Left hindlimb (tissue), 1 donor: ENCODE measurements around the gene DHCR7.
"Not testable (repeated sequence)": the region's sequence is repeated elsewhere in the genome, so short reads cannot be mapped to it uniquely, and the experiment has no call there.

ENCODE experiments used
- DNase-seq: peaks from one replicate; pipeline ENCODE4 v3.0.0-alpha.2; 2018

Gene DHCR7

GRCh38 chr11:71436861-71437260 is 11.3 kb downstream of the DHCR7 start:
- no peak for DNase-seq

GRCh38 chr11:71435278-71435951 is 12.8 kb downstream of the DHCR7 start:
- DNase-seq: no peak

DNA sequence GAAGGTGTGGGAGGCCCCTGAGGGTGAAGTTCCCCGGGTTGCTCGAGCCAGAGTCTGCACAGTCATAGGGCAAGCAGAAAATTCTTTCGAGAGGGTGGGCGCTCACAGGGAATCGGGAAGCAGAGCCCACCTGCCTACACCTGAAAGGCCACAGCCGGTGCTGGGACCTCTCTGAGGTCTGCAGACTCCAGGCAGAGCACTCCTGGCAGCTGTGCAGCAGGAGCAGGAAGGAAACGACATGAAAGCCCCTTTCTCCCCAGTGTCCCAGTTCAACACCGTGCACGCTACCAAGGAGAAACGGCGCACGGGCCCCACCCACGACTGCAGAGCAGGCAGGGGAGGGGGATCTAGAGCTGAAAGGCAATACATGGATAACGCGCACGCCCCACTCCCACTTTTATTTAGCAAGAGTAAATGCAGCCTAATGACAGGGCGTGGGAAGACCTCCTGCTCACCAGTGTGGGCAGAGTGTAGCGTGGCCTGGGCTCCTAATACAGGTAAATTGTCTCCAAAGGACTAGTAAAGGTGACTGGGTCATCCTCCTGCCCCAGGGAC is 13.5 kb downstream of the DHCR7 start:
- DNase-seq: no peak

DNA sequence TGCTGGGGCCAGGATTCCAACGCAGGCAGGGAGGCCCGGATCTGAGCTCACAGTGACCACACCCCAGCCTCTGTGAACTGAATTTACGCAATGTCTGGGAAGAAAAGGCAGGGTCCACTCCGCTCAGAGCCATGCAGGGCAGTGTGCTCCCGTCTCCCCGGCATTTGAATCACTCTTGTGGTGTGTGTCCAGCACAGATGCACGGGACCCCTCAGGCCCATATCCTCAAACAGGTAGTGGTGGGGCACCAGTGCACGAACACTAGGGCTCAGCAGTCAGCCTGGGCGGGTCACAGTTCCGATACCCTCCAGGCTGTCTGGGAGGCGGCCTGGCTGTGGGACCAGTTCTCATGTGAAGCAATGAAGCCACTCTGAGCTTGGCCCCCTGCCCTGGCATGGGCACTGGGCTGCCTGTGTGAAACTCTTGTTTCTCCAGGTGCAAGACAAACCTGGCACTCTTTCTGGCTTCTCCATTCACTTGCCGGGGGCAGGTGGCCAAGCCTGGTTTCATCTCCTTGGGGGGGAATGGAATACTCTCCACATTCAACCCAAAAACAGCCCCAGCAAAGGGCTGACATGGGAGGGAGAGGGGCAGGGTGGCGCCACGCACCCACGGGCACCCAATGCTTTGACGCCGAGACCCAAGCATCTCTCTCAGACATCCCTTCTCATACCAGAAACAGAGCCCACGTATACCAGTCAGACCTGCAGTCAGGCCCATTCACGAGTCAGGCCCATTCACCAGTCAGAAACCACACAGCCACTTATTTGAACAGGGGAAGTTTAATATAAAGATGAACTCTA is 14.3 kb downstream of the DHCR7 start:
- DNase-seq: peak; percentile 50

DNA sequence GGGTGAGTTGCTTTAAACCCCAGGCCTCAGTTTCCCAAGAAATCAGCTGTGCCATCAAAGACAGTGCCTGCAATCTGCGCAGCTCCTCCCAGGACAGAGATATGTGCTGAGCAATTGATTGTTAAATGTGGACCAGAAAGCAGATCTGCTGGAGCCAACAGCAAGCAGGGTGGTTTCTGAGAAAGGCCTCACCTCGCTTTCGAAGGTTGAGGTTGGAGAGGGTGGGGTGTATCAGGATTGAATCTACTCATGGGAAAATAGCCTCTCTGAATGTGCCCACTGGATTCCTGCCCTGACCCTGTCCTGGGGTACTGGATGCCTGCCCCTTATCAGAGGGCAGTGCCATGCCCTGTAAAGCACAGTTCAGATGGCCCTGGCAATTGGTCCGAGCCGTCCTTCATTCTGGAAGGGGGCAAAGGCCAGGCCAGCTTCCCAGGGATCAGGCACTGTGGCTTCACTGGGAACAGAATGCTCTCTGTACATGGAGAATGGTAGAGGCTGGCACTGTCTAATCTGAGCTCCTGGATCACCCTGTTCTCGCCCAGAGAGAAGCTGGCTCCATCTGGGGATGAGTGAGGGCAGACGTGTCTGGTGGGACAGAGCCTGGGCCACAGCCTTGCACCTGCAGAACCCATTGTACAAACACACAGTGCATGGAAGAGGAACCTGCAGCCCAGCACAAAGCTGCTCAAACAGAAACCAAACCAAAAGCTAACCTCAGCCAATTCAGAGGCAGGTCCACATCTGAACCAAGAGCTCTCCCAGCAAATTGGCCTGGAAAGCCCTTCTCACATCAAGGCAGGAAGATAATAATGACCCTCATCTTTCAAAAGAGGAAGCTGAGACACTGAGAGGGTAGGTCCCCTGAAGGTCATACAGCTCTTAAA is 15.2 kb downstream of the DHCR7 start:
- no peak for DNase-seq

DNA sequence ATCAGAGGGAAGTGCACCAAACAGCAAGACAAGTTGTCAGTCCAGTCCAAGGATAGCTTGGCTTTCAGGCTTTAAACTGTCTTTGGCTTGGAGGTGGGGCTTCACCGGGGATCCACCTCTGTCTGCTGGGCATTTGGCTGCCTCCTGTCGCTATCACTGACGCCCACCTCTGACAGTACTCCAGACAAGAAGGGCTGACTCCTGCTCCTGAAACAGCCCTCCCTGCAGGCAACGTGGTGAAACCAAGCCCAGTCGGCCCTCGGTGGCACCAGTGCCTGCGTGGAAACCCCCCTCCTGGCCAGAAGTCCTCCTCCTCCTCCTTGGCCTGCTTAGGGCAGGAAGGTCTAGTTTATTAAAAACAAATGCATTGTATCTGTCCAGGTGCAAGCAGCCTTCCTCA is 16.9 kb downstream of the DHCR7 start:
- DNase-seq: no peak

GRCh38 chr11:71430166-71430565 is 18.0 kb downstream of the DHCR7 start:
- DNase-seq: no peak

GRCh38 chr11:71429701-71430100 is 18.5 kb downstream of the DHCR7 start:
- no peak for DNase-seq

DNA sequence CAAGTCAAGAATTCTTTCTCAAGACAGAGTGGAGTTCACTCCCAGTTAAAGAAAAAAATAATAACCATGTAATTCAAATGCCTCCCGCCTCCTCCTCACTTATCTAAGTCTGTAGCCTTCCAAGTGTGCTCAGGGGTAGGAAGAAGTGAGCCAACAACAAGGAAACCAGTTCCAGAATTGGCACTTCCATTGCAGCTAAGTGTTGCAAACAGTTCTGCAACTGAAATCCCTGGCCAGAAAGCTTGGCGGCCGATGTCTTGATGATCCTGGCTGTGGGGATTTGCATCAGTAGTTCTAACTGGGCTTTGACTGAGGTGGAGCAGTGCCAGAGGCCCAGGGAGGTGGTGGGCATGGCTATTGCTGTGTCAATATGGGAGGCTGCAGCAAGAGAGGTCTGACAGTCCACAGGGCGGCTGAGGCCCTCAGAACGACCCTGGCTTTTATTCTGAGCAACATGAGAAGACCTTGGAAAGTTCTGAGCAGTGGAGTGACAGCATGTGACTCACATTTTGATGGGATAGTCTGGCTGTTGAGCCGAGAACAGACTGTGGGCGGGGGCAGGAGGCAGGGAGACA is 19.2 kb downstream of the DHCR7 start:
- no peak for DNase-seq

DNA sequence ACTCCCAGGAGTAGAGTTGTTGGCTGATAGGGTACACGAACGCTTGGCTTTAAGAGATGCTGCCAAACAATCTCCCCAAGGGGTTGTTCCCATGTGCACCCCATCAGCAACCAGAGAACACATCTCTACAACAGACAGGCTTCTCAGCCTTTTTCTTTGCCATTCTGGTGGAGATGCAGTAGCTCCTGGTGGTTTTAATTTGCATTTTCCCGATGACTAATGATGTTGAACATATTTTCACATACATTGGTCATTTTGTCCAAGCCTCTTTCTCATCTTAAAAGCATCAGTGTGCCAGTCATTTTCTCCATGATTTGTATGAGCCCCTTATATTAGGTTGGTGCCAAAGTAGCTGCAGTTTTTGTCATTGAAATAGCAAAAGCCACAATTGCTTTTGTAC is 21.8 kb downstream of the DHCR7 start:
- no peak for DNase-seq

DNA sequence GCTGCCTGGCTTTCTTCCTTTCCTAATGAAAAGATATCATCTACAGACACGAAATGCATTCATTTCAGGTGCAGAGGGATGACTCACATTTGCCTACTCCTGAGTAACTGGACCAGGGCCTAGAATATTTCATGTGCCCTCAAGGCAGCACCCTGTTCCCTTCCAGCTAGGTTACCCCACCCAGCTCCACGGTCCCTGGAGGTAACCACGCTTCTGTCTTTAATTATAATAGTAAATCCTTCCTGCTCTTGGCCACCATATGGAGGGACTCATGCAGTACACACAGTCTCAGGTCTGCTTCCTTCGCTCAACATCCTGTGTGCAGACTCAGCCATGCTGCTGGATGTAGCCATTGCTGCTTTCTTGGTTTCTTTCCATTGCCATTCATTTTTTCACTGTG is 22.3 kb downstream of the DHCR7 start:
- no peak for DNase-seq

DNA sequence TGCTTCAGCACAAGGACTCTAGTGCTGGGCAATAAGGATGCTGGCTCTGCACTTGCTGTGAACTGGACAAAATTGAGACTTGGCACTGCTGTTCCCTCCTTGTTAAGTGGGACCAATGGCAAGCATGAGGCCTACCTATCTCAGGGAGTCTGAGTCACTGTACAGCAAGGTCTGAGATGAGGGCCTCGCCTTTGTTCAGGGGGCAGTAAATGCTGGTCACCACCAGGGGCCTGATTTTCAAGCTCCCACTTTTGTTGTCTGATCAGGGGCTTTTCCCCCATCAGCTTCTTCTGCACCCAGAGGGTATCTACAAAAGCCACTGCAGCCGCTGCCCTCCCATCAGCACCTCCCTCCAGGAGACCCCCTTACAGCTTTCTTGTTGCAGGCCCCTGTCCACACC is 22.8 kb downstream of the DHCR7 start:
- no peak for DNase-seq

DNA sequence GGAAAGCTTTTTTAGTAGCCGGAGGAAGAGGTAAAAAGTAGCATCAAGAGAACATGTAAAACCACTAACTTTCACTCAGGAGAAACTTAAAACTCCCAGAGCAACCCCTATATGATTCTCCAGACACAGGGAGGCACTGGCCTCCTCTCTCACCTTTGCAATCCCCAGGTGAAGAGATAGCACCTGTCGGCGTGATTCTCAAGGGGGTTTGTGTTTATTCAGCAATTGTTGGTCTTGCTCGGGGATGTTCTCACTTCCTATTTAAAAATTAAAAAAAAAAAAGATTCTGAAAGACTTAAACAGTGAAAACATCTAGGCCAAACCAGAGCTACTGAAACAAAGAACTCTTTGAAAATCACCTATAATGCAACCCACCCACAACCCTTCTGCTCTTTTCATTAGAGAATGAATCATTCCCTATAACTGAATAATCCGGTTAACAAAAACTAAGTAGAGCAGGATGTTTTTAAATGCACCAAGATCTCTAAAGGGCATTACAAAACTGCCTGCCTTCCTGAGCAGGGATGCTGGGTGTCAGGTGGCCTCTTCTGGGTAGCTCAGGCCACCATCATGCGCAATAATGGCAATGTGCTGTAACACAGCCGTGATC is 24.9 kb downstream of the DHCR7 start:
- no peak for DNase-seq

GRCh38 chr11:71422318-71422717 is 25.9 kb downstream of the DHCR7 start:
- not testable (repeated sequence) for DNase-seq

DNA sequence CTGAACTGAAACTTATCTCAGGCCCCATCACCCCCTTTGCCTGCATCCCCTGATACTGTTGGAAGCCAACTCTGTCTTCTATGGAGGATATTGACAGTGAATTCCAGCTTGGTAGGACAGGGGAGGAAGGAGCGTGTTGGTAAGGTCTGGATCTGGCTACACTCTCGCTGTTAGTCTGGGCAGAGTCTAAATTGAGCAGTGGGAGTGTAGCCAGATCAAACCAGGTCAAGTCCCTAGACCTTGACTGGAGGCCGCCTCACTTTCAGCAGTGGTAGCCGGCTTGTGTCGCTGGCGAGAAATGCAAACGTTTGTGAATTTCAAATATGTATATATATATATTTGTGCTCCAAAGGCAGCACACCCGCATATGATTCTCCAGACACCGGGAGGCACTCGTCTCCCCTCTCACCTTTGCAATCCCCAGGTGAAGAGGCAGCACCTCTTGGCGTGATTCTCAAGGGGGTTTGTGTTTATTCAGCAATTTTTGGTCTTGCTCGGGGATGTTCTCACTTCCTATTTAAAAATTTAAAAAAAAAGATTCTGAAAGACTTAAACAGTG is 26.7 kb downstream of the DHCR7 start:
- no peak for DNase-seq

- no peak for DNase-seq
Measured at GRCh38 chr11:71420455-71421241, 27.5 kb downstream of the DHCR7 start.

DNA sequence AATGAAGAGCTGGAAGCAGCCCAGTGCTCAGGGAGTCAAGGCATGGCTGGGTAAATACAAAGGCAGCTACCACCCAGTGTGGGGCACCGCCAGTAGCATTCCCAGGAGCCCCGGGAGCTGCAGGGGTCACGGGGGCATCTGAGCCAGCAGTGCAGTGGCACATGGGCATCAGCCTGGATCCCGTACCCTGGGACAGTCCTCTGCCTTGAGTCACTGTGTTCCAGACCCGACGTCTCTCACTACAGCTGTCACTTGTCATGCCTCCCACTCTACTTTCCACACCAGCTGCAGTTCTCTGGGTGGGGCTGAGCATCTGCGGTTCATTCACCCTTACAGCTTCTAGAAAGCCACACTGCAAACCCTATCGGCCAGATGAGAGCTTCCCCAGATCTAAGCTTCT is 29.6 kb downstream of the DHCR7 start:
- peak; percentile 58 for DNase-seq

DNA sequence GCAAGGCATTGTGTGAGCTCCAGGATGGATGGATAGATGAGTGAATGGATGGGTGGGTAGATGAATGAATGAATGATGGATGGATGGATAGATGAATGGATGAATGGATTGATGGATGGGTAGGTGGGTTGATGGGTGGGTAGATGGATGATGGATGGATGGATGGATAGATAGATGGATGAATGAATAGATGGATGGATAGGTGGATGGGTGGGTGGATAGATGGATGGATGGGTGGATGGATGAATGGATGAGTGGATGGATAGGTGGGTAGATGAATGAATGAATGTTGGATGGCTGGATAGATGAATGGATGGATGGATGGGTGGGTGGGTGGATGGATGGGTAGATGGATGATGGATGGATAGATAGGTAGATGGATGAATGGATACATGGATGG is 33.5 kb downstream of the DHCR7 start:
- DNase-seq: no peak

DNA sequence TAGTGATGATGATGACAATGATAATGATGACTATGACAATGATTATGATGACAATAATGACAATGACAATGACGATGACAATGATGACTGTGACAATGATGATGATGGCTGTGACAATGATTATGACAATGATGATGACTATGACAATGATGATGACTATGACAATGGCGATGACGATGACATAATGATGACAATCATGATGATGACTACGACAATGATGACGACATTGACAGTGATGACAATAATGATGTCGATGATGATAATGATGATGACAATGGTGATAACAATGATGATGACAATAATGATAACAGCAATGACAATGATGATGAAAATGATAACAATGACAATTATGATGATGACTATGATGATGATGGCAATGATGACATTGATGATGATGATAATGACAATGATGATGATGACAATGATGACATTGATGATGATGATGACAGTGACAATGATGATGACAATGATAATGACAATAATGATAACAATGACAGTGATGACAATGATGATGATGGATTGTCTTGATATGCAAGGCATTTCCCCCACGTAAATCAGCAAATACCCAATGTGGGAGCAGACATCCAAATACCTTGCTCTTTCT is 37.7 kb downstream of the DHCR7 start:
- no peak for DNase-seq

DNA sequence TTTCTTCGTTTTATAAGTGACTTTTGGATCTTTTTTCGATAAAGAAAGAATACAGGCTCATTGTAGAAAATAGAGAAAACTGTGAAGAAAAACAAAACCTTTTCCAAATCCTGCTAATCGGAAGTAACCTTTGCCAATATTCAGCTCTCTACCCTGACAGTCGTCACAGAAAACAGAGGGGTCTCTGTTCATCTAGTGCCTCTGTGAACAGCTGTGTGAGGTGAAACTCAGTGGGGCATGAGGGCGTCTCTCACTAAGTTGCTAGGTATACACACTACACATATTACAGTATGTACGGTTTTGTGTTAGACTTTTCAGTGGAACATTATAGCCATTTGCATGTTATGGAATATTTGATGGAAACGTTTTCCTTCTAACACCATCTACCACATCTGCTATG is 39.4 kb downstream of the DHCR7 start:
- DNase-seq: no peak

- no peak for DNase-seq
Measured at GRCh38 chr11:71407356-71407755, 40.8 kb downstream of the DHCR7 start.
